ENCODE data around the gene POFUT2.

DNA sequence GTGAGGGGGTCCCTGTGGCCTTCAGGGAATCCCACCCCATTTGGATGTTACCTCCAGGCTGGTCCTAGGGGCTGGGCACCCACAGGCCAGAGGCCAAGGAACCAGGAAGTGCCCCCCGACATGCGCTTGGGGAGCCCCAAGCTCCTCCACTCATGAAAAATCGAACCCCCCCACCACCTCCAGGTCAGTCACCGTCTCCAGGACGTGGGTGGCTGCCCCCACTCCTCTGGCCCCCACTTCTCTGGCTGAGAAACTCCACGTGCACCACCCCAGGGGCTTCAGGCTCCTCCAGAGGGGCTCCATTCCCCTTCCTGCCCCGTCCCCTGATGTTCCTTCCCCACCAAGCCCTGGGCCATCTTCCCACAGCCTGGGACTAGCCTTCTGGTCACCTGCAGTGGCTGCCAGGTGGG, 30.5 kb upstream of the POFUT2 start:
- TF ChIP-seq ZNF70 (CRISPR knock-in tag; IDR thresholded peaks at IDR 0.05) (no peak), PPARA (CRISPR knock-in tag; IDR thresholded peaks at IDR 0.05; ENCODE audit: borderline replicate concordance) (no peak), GLIS3 (CRISPR knock-in tag; IDR thresholded peaks at IDR 0.05) (no peak)
